HepG2 (cell line): ENCODE data around the gene GLDC. TPM values are rescaled to one million over a fixed set of nuclear protein-coding genes. Genes with fewer than 3 reads are reported as not detected.

ENCODE experiments used
- ASH2L ChIP-seq: fragments of 300-600, 200-600 bp; sonication (generic); IDR thresholded peaks from 2 replicates; pipeline ENCODE4 v1.7.0; 2017; ENCODE audit warnings: low read depth, mild to moderate bottlenecking, moderate library complexity, mixed read lengths, low read length; ENCODE audit not compliant: insufficient read length
- ETS1 ChIP-seq: sonication (generic); formaldehyde crosslinking; IDR thresholded peaks from 2 replicates; pipeline ENCODE4 v1.4.0; 2020; ENCODE audit warnings: missing genetic modification reagents
- HNRNPH1 ChIP-seq: fragments of 200-400 bp; formaldehyde crosslinking; optimal IDR thresholded peaks from 2 replicates; pipeline ENCODE3; 2017; ENCODE audit warnings: mild to moderate bottlenecking, low read depth, low read length
- HNRNPLL ChIP-seq: fragments of 200-400 bp; formaldehyde crosslinking; IDR thresholded peaks from 2 replicates; pipeline ENCODE4 v1.6.1; 2017; ENCODE audit warnings: mild to moderate bottlenecking, low read depth, low read length; ENCODE audit not compliant: poor library complexity, severe bottlenecking
- HOXA3 ChIP-seq: sonication (generic); formaldehyde crosslinking; IDR thresholded peaks from 2 replicates; pipeline ENCODE4 v1.5.0; 2020; ENCODE audit warnings: missing genetic modification reagents
- KLF16 ChIP-seq, 2 experiments: sonication (generic) in 1 of 2; formaldehyde crosslinking in 1 of 2; IDR thresholded peaks; 2 replicates each; pipeline versions ENCODE4 v1.6.1 to v1.8.0; 2016 to 2023; ENCODE audit warnings: missing genetic modification reagents in 2 of 2, missing compliant biosample characterization in 1 of 2
- KMT2A ChIP-seq: sonication (generic); formaldehyde crosslinking; IDR thresholded peaks from 2 replicates; pipeline ENCODE4 v1.4.0; 2020; ENCODE audit warnings: missing genetic modification reagents
- MEIS1 ChIP-seq: sonication (generic); formaldehyde crosslinking; IDR thresholded peaks from 2 replicates; pipeline ENCODE4 v1.9.0; 2021; ENCODE audit warnings: mild to moderate bottlenecking, missing genetic modification reagents, moderate library complexity, borderline replicate concordance
- MLX ChIP-seq: IDR thresholded peaks from 2 replicates; pipeline ENCODE4 v1.6.1; 2016
- NCOR1 ChIP-seq: fragments of 200-600 bp; sonication (generic); IDR thresholded peaks from 2 replicates; pipeline ENCODE4 v1.7.0; 2017; ENCODE audit warnings: antibody characterized with exemption, low read length, borderline replicate concordance
- PAX8 ChIP-seq: sonication (generic); formaldehyde crosslinking; IDR thresholded peaks from 2 replicates; pipeline ENCODE4 v1.8.0; 2022; ENCODE audit warnings: mild to moderate bottlenecking, missing genetic modification reagents, borderline replicate concordance
- PHB2 ChIP-seq: fragments of 450-650 bp; IDR thresholded peaks from 2 replicates; pipeline ENCODE4 v1.6.1; 2018; ENCODE audit not compliant: partially characterized antibody
- PHF21A ChIP-seq: sonication (generic); formaldehyde crosslinking; IDR thresholded peaks from 2 replicates; pipeline ENCODE4 v1.5.0; 2020; ENCODE audit warnings: mild to moderate bottlenecking, missing genetic modification reagents
- SIX1 ChIP-seq: sonication (generic); formaldehyde crosslinking; IDR thresholded peaks from 2 replicates; pipeline ENCODE4 v1.4.0; 2020; ENCODE audit warnings: missing genetic modification reagents, borderline replicate concordance
- TCF7 ChIP-seq: sonication (generic); IDR thresholded peaks from 2 replicates; pipeline ENCODE4 v1.6.1; 2016; ENCODE audit warnings: antibody characterized with exemption, low read depth
- TFAP4 ChIP-seq: sonication (generic); IDR thresholded peaks from 2 replicates; pipeline ENCODE4 v1.6.1; 2016; ENCODE audit warnings: low read depth, borderline replicate concordance
- ZBTB3 ChIP-seq: sonication (generic); formaldehyde crosslinking; IDR thresholded peaks from 2 replicates; pipeline ENCODE4 v1.4.0; 2020; ENCODE audit warnings: low read depth, mild to moderate bottlenecking, moderate library complexity, missing genetic modification reagents, borderline replicate concordance
- ZFP36L2 ChIP-seq: sonication (generic); formaldehyde crosslinking; IDR thresholded peaks from 2 replicates; pipeline ENCODE4 v1.4.0; 2020; ENCODE audit warnings: missing genetic modification reagents
- ZKSCAN8 ChIP-seq: IDR thresholded peaks from 2 replicates; pipeline ENCODE4 v1.6.1; 2016; ENCODE audit warnings: borderline replicate concordance, missing genetic modification reagents, missing compliant biosample characterization
- ZMYM4 ChIP-seq: sonication (generic); formaldehyde crosslinking; IDR thresholded peaks from 2 replicates; pipeline ENCODE4 v1.8.1; 2023; ENCODE audit warnings: mild to moderate bottlenecking, missing genetic modification reagents
- ZNF136 ChIP-seq: sonication (generic); formaldehyde crosslinking; IDR thresholded peaks from 2 replicates; pipeline ENCODE4 v1.8.1; 2022; ENCODE audit warnings: low read depth, mild to moderate bottlenecking, moderate library complexity, missing genetic modification reagents
- ZNF44 ChIP-seq: sonication (generic); formaldehyde crosslinking; IDR thresholded peaks from 2 replicates; pipeline ENCODE4 v1.5.1; 2020; ENCODE audit warnings: mild to moderate bottlenecking, missing genetic modification reagents
- ZNF670 ChIP-seq: sonication (generic); formaldehyde crosslinking; IDR thresholded peaks from 2 replicates; pipeline ENCODE4 v1.8.0; 2022; ENCODE audit warnings: mild to moderate bottlenecking, missing genetic modification reagents, borderline replicate concordance
- ZNF687 ChIP-seq: sonication (generic); formaldehyde crosslinking; IDR thresholded peaks from 2 replicates; pipeline ENCODE4 v1.5.1; 2020; ENCODE audit warnings: mild to moderate bottlenecking, missing genetic modification reagents, moderate library complexity
- ZSCAN31 ChIP-seq: sonication (generic); formaldehyde crosslinking; IDR thresholded peaks from 2 replicates; pipeline ENCODE4 v1.5.0; 2020; ENCODE audit warnings: low read depth, mild to moderate bottlenecking, missing genetic modification reagents
- polyA plus RNA-seq, 8 experiments: library from polyadenylated mRNA; depleted of rRNA in 3 of 8; stranded (reverse) in 7 of 8; unstranded in 1 of 8; fragments of >200 nt; fragmentation: Illumina TruSeq in 4 of 8; extraction: Trizol in 4 of 8; gene quantifications; 2 replicates each; pipeline versions ENCODE4 v1.2.1 to v1.2.3, GENCODE V29; 2011 to 2016; ENCODE audit warnings: low read depth in 4 of 8, missing spikeins in 1 of 8, mixed read lengths in 1 of 8; ENCODE audit not compliant: insufficient read depth in 1 of 8
- total RNA-seq, 5 experiments: library from RNA; depleted of rRNA; stranded (reverse); fragments of >200 nt; fragmentation: Illumina TruSeq; extraction: Trizol; gene quantifications; 2 replicates each; pipeline ENCODE4 v1.2.3, GENCODE V29; 2016; ENCODE audit warnings: low read depth in 1 of 5

The GLDC gene
- total and polyA plus RNA-seq, 2 of the 13 experiments (the other 11 are each of a cell fraction or from before 2014, with no cell fraction given) = 59.3 to 115 TPM

- TF ChIP-seq ETS1 (CRISPR knock-in tag) (no peak), HOXA3 (CRISPR knock-in tag) (no peak), PHB2 (no peak), KLF16 (CRISPR knock-in tag; IDR thresholded peaks at IDR 0.05) (no peak), ZKSCAN8 (CRISPR knock-in tag) (no peak), ZSCAN31 (no peak), TFAP4 (no peak), PAX8 (no peak), TCF7 (no peak), ZBTB3 (CRISPR knock-in tag) (no peak), MLX (CRISPR knock-in tag) (no peak), PHF21A (CRISPR knock-in tag) (no peak), HNRNPLL (no peak), SIX1 (no peak), ZNF670 (CRISPR knock-in tag) (no peak), MEIS1 (CRISPR knock-in tag) (no peak), ZFP36L2 (no peak), ASH2L (no peak), ZNF136 (CRISPR knock-in tag) (no peak), ZNF44 (CRISPR knock-in tag) (no peak), KMT2A (peak; percentile 75), HNRNPH1 (no peak), ZNF687 (CRISPR knock-in tag) (peak; percentile 72), NCOR1 (no peak), ZMYM4 (CRISPR knock-in tag) (0 out of 2 replicates have a peak, but pooled peaks have one; percentile 17)
Observed at GRCh38 chr9:6632516-6633183, 12.9 kb downstream of the GLDC start (continued).
